NCI-H69 (cell line): ENCODE measurements around the gene GFRA4.

Experiments
- DNase-seq: peaks from one replicate; lab custom pipeline; 2025; lab: John Stamatoyannopoulos, UW

Gene GFRA4

DNA sequence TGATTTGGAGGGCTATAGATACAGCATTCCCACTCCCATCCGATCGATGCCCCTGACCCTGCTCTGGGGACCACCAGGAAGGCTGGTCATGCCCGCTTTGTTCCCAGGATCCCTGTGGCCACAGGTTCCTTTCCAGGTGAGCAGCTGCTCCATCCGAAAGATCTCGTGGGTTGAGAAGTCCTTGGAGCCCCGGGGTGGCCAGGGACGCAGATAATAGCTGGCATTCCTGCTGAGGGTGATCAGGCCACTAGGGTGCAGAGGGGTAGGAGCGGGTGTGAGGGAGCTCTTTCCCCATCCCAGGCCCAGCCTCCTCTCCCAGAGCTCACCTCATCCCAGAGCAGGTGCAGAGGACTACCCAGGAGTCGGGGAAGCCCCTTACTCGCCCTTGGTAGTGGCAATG is 11.2 kb upstream of the GFRA4 start:
- no peak for DNase-seq

GRCh38 chr20:3673221-3674070 is 10.2 kb upstream of the GFRA4 start:
- no peak for DNase-seq

- peak; percentile 21 for DNase-seq
These were observed 9.5 kb upstream of the GFRA4 start for GRCh38 chr20:3672547-3673171.

GRCh38 chr20:3671986-3672546 is 8.9 kb upstream of the GFRA4 start:
- no peak for DNase-seq

- DNase-seq: no peak
These were observed 7.7 kb upstream of the GFRA4 start for GRCh38 chr20:3670945-3671344.

GRCh38 chr20:3670511-3670910 is 7.3 kb upstream of the GFRA4 start:
- DNase-seq: peak; percentile 15

- no peak for DNase-seq
These were observed 6.6 kb upstream of the GFRA4 start for GRCh38 chr20:3669710-3670367.

- DNase-seq: no peak
These were observed 4.3 kb upstream of the GFRA4 start for GRCh38 chr20:3667434-3668037.

GRCh38 chr20:3663858-3664257 is 659 bp upstream of the GFRA4 start:
- DNase-seq: no peak

DNA sequence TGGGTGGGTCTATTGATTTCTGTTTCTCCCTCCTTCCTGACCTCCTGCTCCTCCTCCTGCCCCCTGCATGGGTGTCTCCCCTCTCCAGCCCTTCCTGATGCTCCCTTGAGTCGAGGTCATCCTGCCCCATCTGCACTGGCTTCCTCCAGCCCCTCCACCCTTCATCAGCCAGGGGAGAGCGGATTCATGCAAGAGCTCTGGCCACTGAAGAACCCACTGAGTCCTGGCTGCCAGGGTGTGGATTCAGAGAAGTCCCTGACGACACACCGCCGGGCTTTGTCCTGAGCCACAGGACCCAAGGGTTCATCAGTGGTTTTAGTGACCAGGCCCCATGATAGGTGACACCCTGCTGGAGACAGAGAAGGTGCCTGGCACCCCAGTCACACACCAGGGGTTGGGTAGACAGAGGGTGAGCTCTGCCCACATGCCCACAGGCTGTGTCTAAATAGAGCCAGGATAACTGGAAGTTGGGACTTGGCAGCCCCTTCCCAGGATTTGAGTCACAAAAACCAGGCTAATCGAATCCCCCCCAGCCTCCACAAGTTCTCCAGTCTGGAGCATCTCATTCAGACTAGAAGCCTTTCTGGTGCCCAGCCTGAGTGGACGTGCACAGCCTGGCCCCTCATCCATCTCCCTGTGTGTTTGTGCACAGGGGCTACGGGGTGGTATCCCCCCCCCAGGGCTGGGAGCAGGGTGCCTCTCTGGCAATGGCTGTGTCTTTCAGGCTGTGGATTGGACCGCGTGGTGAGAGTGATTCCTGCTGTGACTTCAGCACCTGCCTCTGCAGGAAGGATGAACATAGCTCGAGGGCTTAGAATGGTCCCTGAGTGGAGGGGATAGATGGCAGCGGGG is 1.2 kb downstream of the GFRA4 start:
- DNase-seq: peak; percentile 42

GRCh38 chr20:3661060-3661813 is 2.0 kb downstream of the GFRA4 start:
- DNase-seq: peak; percentile 17

GRCh38 chr20:3660262-3661059 is 2.7 kb downstream of the GFRA4 start:
- DNase-seq: peak; percentile 25

DNA sequence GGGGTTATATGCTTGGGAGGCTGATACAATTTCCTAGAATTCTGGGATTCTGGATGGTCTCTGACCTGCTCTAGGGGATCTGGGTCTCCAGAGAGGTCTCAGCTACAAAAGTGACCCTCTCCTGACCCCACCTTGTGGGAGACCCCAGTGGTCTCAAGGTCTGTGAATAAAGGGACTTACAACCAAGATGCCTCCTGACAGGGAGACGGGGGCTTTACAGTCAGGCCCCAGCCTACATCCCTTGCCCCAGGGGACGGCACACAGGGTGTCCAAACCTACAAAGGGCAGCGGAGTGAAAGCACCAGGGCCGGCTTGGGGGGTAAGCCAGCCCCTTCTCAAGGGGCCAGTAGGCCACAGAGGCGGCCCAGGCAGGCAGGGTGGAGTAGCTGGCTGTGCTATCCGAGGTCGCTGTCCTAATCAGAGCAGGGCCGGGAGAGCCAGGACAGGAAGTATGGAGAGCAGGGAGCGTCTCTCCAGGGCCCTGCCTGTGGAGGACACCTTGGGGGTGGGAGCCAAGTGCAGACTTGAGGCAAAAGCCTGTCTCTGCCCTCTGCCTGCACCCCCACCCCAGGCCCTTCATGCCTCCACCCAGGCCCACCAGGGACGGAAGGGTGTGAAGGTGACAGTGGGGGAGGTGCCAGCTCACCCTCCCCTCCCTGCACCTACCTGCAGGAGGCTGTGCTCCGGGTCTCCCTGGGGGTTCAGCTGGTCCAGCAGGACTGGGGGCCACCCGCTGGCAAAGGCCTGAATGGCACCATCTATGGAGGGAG is 3.5 kb downstream of the GFRA4 start:
- no peak for DNase-seq

GRCh38 chr20:3658716-3659491 is 4.3 kb downstream of the GFRA4 start:
- no peak for DNase-seq

- DNase-seq: no peak
These were observed 5.0 kb downstream of the GFRA4 start for GRCh38 chr20:3658019-3658715.

- no peak for DNase-seq
These were observed 8.1 kb downstream of the GFRA4 start for GRCh38 chr20:3655131-3655405.

- peak; percentile 35 for DNase-seq
These were observed 8.7 kb downstream of the GFRA4 start for GRCh38 chr20:3654326-3655130.
